GM23338 (cell line): ENCODE results near the gene NR1D1. TPM values are rescaled to one million over a fixed set of nuclear protein-coding genes. Genes with fewer than 3 reads are reported as not detected.

Experiments
- ATAC-seq: fragments of 200-7000 bp; cut with Tn5 transposase; 3 replicates; pipeline ENCODE4 v1.9.1; 2020
- DNase-seq: peaks from one replicate; pipeline ENCODE4 v3.0.0-alpha.2; 2015; ENCODE audit warnings: low spot score
- H2AFZ ChIP-seq: fragments of 200-600 bp; sonication (generic); 2 replicates; pipeline ENCODE4 v1.8.0; 2016; ENCODE audit warnings: antibody characterized with exemption, mild to moderate bottlenecking, moderate library complexity
- H3F3A ChIP-seq: fragments of 200-600 bp; sonication (generic); replicated peaks from 2 replicates; pipeline ENCODE4 v1.8.0; 2017; ENCODE audit warnings: antibody characterized with exemption, mixed run types, low read depth
- H3K27ac ChIP-seq: fragments of 200-600 bp; sonication (generic); 2 replicates; pipeline ENCODE4 v1.6.1; 2016; ENCODE audit warnings: low read depth
- H3K27me3 ChIP-seq: fragments of 200-600 bp; sonication (generic); 2 replicates; pipeline ENCODE4 v1.8.0; 2016; ENCODE audit warnings: mild to moderate bottlenecking, mixed run types, moderate library complexity; ENCODE audit not compliant: insufficient read depth
- H3K36me3 ChIP-seq: fragments of 200-600 bp; sonication (generic); 2 replicates; pipeline ENCODE4 v1.8.0; 2016; ENCODE audit warnings: mild to moderate bottlenecking; ENCODE audit not compliant: insufficient read depth
- H3K4me1 ChIP-seq: fragments of 200-600 bp; sonication (generic); 2 replicates; pipeline ENCODE4 v1.8.0; 2016; ENCODE audit warnings: mild to moderate bottlenecking, moderate library complexity; ENCODE audit not compliant: insufficient read depth
- H3K4me2 ChIP-seq: fragments of 200-600 bp; sonication (generic); 2 replicates; pipeline ENCODE4 v1.7.1; 2017; ENCODE audit warnings: mixed run types
- H3K4me3 ChIP-seq: fragments of 200-600 bp; sonication (generic); 2 replicates; pipeline ENCODE4 v1.6.1; 2016; ENCODE audit warnings: mixed run types
- H3K79me2 ChIP-seq: fragments of 200-600 bp; sonication (generic); replicated peaks from 2 replicates; pipeline ENCODE4 v1.8.0; 2017; ENCODE audit warnings: mild to moderate bottlenecking; ENCODE audit not compliant: insufficient read depth
- H3K9me2 ChIP-seq: fragments of 200-600 bp; sonication (generic); 2 replicates; pipeline ENCODE4 v1.8.0; 2017; ENCODE audit not compliant: insufficient read depth
- H4K20me1 ChIP-seq: fragments of 200-600 bp; sonication (generic); replicated peaks from 2 replicates; pipeline ENCODE4 v1.8.0; 2017; ENCODE audit warnings: mild to moderate bottlenecking; ENCODE audit not compliant: insufficient read depth
- H3K27ac Mint-ChIP-seq: 2 replicates; pipeline ENCODE4 v1.8.0; 2020; ENCODE audit warnings: inconsistent platforms, mild to moderate bottlenecking, moderate library complexity, mixed read lengths
- H3K27me3 Mint-ChIP-seq: 3 replicates; pipeline ENCODE4 v1.8.0; 2022; ENCODE audit warnings: low read depth, mild to moderate bottlenecking, moderate library complexity, mixed read lengths, inconsistent platforms; ENCODE audit not compliant: insufficient read depth, poor library complexity
- H3K36me3 Mint-ChIP-seq: 3 replicates; pipeline ENCODE4 v1.8.0; 2021; ENCODE audit warnings: low read depth, mild to moderate bottlenecking, inconsistent platforms, moderate library complexity, mixed read lengths
- H3K4me1 Mint-ChIP-seq: 3 replicates; pipeline ENCODE4 v1.8.0; 2020; ENCODE audit warnings: mild to moderate bottlenecking, inconsistent platforms, mixed read lengths
- H3K4me3 Mint-ChIP-seq: 3 replicates; pipeline ENCODE4 v1.8.0; 2021; ENCODE audit warnings: moderate library complexity, mild to moderate bottlenecking, inconsistent platforms, mixed read lengths
- H3K9me3 Mint-ChIP-seq: 3 replicates; pipeline ENCODE4 v1.8.0; 2020; ENCODE audit warnings: moderate library complexity, mild to moderate bottlenecking, inconsistent platforms, mixed read lengths
- CREB1 ChIP-seq: fragments of 250-450 bp; sonication (Bioruptor Pico); IDR thresholded peaks from 2 replicates; pipeline ENCODE4 v1.5.0; 2020; ENCODE audit warnings: low read depth, mild to moderate bottlenecking, moderate library complexity
- CTCF ChIP-seq, 2 experiments: fragments of 200-600 bp in 1 of 2; sonication (generic) in 1 of 2; conservative IDR thresholded peaks; 2 replicates each; pipeline versions ENCODE4 v1.5.1 to v1.6.1; 2016 to 2017; ENCODE audit warnings: antibody characterized with exemption in 2 of 2, low read depth in 2 of 2, mild to moderate bottlenecking in 2 of 2, moderate library complexity in 1 of 2
- ETS1 ChIP-seq: IDR thresholded peaks from 2 replicates; pipeline ENCODE4 v1.6.1; 2016; ENCODE audit warnings: antibody characterized with exemption
- POLR2AphosphoS5 ChIP-seq: IDR thresholded peaks from 2 replicates; pipeline ENCODE4 v1.6.1; 2016; ENCODE audit warnings: antibody characterized with exemption, low read depth
- REST ChIP-seq: IDR thresholded peaks from one replicate; pipeline ENCODE4 v1.6.1; 2018; ENCODE audit warnings: antibody characterized with exemption; ENCODE audit not compliant: unreplicated experiment
- STAT1 ChIP-seq: IDR thresholded peaks from one replicate; pipeline ENCODE4 v1.6.1; 2016; ENCODE audit warnings: antibody characterized with exemption; ENCODE audit not compliant: unreplicated experiment
- ZNF331 ChIP-seq: fragments of 250-450 bp; sonication (Bioruptor Pico); IDR thresholded peaks from 2 replicates; pipeline ENCODE4 v1.5.0; 2020; ENCODE audit warnings: low read depth, mild to moderate bottlenecking, moderate library complexity
- polyA plus RNA-seq: library from polyadenylated mRNA; unstranded; fragments of >200 nt; fragmentation: Nextera tagmentation; extraction: Ambion mirVana; gene quantifications from 2 replicates; pipeline ENCODE4 v1.2.1, GENCODE V29; 2016
- total RNA-seq: library from RNA; depleted of rRNA; stranded (reverse); fragments of >200 nt; shearing (Covaris generic); gene quantifications from 2 replicates; pipeline ENCODE4 v1.2.3, GENCODE V29; 2014

Gene NR1D1
- total and polyA plus RNA-seq, 2 experiments from 2014 or later = 3.3 to 4.2 TPM

- Histone ChIP-seq H3K27ac (peak overlapping the region; percentile 69; the same call in 1 of the 2 replicates), H3K79me2 (peaks cover 3% of the 10 kb centered on the region; the same call in 1 of the 2 replicates), H3F3A (0 out of 2 replicates have a peak, but pooled peaks cover 6% of the 10 kb centered on the region), H3K4me2 (peak overlapping the region; percentile 78), H4K20me1 (no peaks in the 10 kb centered on the region), H3K4me3 (no peak overlapping the region; the same call in 1 of the 2 replicates), H3K27me3 (no peaks in the 10 kb centered on the region), H3K4me1 (peaks cover 47% of the 10 kb centered on the region), H2AFZ (no peak overlapping the region), H3K9me2 (no peaks in the 10 kb centered on the region), H3K36me3 (no peaks in the 10 kb centered on the region)
- no peak for ATAC-seq
- no peaks in the 10 kb centered on the region for H3K9me3 Mint-ChIP-seq
- no peak overlapping the region for H3K27ac Mint-ChIP-seq
- H3K4me3 Mint-ChIP-seq = no peak overlapping the region
- TF ChIP-seq CTCF (conservative IDR thresholded peaks at IDR 0.05; ENCODE audit: low read depth in 2 of 2) (no peak), REST (no peak)
- no peaks in the 10 kb centered on the region; the same call in 2 of the 3 replicates for H3K36me3 Mint-ChIP-seq
- DNase-seq = no peak
- H3K4me1 Mint-ChIP-seq = peaks cover 58% of the 10 kb centered on the region
- peaks cover 16% of the 10 kb centered on the region for H3K27me3 Mint-ChIP-seq
These were observed 25.6 kb downstream of the NR1D1 start for GRCh38 chr17:40074871-40075200.

- Histone ChIP-seq H3K9me2 (no peaks in the 10 kb centered on the region), H3K4me2 (no peak overlapping the region), H3K27me3 (no peaks in the 10 kb centered on the region), H4K20me1 (no peaks in the 10 kb centered on the region), H3K4me1 (peaks cover 54% of the 10 kb centered on the region), H3K4me3 (no peak overlapping the region), H3K27ac (no peak overlapping the region), H3K36me3 (no peaks in the 10 kb centered on the region), H3F3A (0 out of 2 replicates have a peak, but pooled peaks cover 6% of the 10 kb centered on the region), H2AFZ (no peak overlapping the region), H3K79me2 (peaks cover 7% of the 10 kb centered on the region; the same call in 1 of the 2 replicates)
- Mint-ChIP-seq H3K9me3 (no peaks in the 10 kb centered on the region), H3K36me3 (no peaks in the 10 kb centered on the region; the same call in 2 of the 3 replicates), H3K4me1 (peaks cover 65% of the 10 kb centered on the region), H3K27me3 (peaks cover 19% of the 10 kb centered on the region), H3K27ac (no peak overlapping the region), H3K4me3 (no peak overlapping the region)
- no peak for ATAC-seq
- no peak for DNase-seq
- no peak for TF ChIP-seq ETS1
- no peak for TF ChIP-seq REST
- no peak for TF ChIP-seq POLR2AphosphoS5
- no peak for TF ChIP-seq CREB1 (CRISPR knock-in tag)
- no peak for TF ChIP-seq ZNF331 (CRISPR knock-in tag)
- TF ChIP-seq CTCF (conservative IDR thresholded peaks at IDR 0.05; ENCODE audit: low read depth in 2 of 2) = no peak
- no peak for TF ChIP-seq STAT1
These were observed 26.2 kb downstream of the NR1D1 start for GRCh38 chr17:40074175-40074512.
